Gastrocnemius medialis (tissue), 4 donors: ENCODE results near the gene MUC2.

ENCODE experiments used
- POLR2A ChIP-seq, 2 donors: fragments of 450-650 bp; IDR thresholded peaks; one replicate each; pipeline ENCODE4 v1.6.1; 2017; ENCODE audit warnings: antibody characterized with exemption in 2 of 2, mild to moderate bottlenecking in 2 of 2, moderate library complexity in 2 of 2
- TF ChIP-seq, protein P1 (sequence below), 5 experiments: fragments of 450-650 bp in 3 of 5; fragments of 200-600 bp in 2 of 5; sonication (generic) in 2 of 5; IDR thresholded peaks in 4 of 5; conservative IDR thresholded peaks in 1 of 5; 1 replicate in 4 of 5; 2 replicates in 1 of 5; pipeline ENCODE4 v1.5.1; 2016 to 2019; ENCODE audit warnings: antibody characterized with exemption in 5 of 5, mild to moderate bottlenecking in 3 of 5, moderate library complexity in 3 of 5

DNA sequence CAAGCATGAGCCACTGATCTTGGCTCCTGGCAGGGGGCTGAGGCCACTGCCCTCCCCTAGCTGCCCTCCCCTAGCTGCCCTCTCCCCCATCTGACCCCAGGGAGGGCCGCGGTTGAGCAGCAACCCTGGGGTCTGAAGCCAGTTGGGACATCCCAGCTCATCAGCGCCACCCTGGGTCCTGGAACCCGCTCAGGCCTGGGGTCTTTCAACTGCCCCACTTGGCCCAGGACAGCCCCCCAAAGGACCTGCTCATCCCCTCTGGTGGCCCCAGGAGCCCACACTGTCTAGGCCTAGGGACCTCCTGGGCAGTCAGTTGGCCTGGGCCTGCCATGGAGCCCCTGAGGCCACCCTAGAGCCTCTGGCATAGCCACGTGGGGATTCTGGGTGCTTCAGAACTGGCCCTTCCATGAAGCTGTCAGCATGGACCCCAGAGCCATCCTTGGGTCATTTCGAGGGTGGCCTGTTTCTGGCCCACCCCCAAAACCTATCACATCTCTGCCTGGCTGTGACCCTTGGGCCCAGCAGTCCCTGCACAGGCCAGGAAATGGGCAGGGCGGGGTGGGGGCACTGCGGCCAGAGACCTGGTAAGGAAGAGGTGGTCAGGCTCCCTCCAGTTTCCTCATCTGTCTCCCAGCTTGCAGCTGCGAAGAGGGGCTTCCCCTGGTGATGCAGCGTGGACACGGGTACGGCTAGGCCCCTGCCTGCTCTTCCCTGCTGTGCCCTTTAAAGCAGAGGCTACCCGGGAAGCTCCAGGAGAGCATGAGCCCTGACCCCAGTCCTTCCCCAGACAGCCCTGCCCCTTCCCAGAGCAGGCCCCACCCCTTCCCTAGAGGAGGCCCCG is 37.9 kb downstream of the MUC2 start:
- TF ChIP-seq, protein P1, sequence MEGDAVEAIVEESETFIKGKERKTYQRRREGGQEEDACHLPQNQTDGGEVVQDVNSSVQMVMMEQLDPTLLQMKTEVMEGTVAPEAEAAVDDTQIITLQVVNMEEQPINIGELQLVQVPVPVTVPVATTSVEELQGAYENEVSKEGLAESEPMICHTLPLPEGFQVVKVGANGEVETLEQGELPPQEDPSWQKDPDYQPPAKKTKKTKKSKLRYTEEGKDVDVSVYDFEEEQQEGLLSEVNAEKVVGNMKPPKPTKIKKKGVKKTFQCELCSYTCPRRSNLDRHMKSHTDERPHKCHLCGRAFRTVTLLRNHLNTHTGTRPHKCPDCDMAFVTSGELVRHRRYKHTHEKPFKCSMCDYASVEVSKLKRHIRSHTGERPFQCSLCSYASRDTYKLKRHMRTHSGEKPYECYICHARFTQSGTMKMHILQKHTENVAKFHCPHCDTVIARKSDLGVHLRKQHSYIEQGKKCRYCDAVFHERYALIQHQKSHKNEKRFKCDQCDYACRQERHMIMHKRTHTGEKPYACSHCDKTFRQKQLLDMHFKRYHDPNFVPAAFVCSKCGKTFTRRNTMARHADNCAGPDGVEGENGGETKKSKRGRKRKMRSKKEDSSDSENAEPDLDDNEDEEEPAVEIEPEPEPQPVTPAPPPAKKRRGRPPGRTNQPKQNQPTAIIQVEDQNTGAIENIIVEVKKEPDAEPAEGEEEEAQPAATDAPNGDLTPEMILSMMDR (IDR thresholded peaks at IDR 0.05 in 4 of 5, conservative IDR thresholded peaks at IDR 0.05 in 1 of 5), result no peak
- no peak for TF ChIP-seq POLR2A (IDR thresholded peaks at IDR 0.05)
